Gastrocnemius medialis (tissue), 4 donors: Measurements from ENCODE around the gene ARHGAP22. TPM values are rescaled to one million over a fixed set of nuclear protein-coding genes. Genes with fewer than 3 reads are reported as not detected.

Experiments
- ATAC-seq, 2 donors: fragments of 150-250 bp; one replicate each; pipeline ENCODE4 v1.9.1; 2016
- DNase-seq, 2 donors: peaks; one replicate each; pipeline ENCODE4 v3.0.0-alpha.2; 2019
- H3K27ac ChIP-seq, 4 donors: fragments of 200-600 bp; sonication (generic); 1 replicate in 1 of 4; 2 replicates in 3 of 4; pipeline ENCODE4 v1.5.1; 2016 to 2018; ENCODE audit warnings: mild to moderate bottlenecking in 2 of 4, moderate library complexity in 1 of 4
- H3K27me3 ChIP-seq, 3 donors: fragments of 200-600 bp; sonication (generic) in 2 of 3; 1 replicate in 1 of 3; 2 replicates in 2 of 3; pipeline versions ENCODE4 v1.5.1 to v1.6.0; 2016 to 2019; ENCODE audit warnings: mild to moderate bottlenecking in 1 of 3, moderate library complexity in 1 of 3
- H3K36me3 ChIP-seq, 2 donors: fragments of 200-600 bp; sonication (generic) in 1 of 2; one replicate each; pipeline ENCODE4 v1.5.1; 2017 to 2018
- H3K4me1 ChIP-seq, 2 donors: fragments of 200-600 bp; sonication (generic) in 1 of 2; one replicate each; pipeline ENCODE4 v1.5.1; 2016 to 2017; ENCODE audit warnings: mild to moderate bottlenecking in 2 of 2
- H3K4me3 ChIP-seq, 4 donors: fragments of 200-600 bp; sonication (generic) in 3 of 4; 1 replicate in 1 of 4; 2 replicates in 3 of 4; pipeline ENCODE4 v1.5.1; 2016 to 2019; ENCODE audit warnings: mild to moderate bottlenecking in 2 of 4
- H3K9me3 ChIP-seq, 3 donors: fragments of 200-600 bp; sonication (generic) in 2 of 3; 1 replicate in 1 of 3; 2 replicates in 2 of 3; pipeline ENCODE4 v1.5.1; 2016 to 2019
- POLR2A ChIP-seq, 2 donors: fragments of 450-650 bp; IDR thresholded peaks; one replicate each; pipeline ENCODE4 v1.6.1; 2017; ENCODE audit warnings: antibody characterized with exemption in 2 of 2, mild to moderate bottlenecking in 2 of 2, moderate library complexity in 2 of 2
- in situ Hi-C, 4 donors: fragments of 200-750 bp; cut with MboI; loops; one replicate each; pipeline versions ENCODE4 v1.15.0 to v1.8.0; 2017; ENCODE audit warnings: low sequenced_read_pairs in 4 of 4
- intact Hi-C: fragments of 100-400 bp; cut with DNase I; formaldehyde crosslinking; loops from one replicate; pipeline ENCODE4 v1.15.1; 2023; ENCODE audit warnings: low total_unique reads
- total RNA-seq, 4 donors: library from RNA; depleted of rRNA; stranded (reverse); fragments of >200 nt; gene quantifications; one replicate each; pipeline versions ENCODE4 v1.1.0 to v1.2.3, GENCODE V29; 2016
- TF ChIP-seq, protein P1 (sequence below), 5 experiments: fragments of 450-650 bp in 3 of 5; fragments of 200-600 bp in 2 of 5; sonication (generic) in 2 of 5; IDR thresholded peaks in 4 of 5; conservative IDR thresholded peaks in 1 of 5; 1 replicate in 4 of 5; 2 replicates in 1 of 5; pipeline ENCODE4 v1.5.1; 2016 to 2019; ENCODE audit warnings: antibody characterized with exemption in 5 of 5, mild to moderate bottlenecking in 3 of 5, moderate library complexity in 3 of 5

Gene ARHGAP22
- total RNA-seq, 4 donors from 2014 or later = 0.69 to 0.92 (median 0.72) TPM; not detected in 1

DNA sequence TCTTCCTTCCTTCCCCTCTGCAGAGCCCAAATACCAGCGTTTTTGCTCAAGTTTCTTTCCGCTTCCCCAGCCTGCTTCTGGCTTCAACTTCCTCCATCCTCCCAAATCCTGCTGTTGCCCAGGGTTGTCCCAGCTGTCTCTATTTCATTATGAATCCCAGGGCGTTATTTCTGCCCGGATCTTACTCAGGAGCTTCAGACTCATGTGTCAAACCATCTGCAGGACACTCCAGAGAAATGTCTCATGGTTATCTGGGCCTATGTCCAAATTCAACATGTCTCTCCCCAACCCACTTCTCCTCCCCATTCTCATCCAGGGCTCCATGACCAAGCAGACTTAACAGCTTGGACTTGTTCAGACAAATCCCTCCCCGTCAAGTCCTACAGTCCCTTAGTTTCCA is 15.6 kb downstream of the ARHGAP22 start:
- Histone ChIP-seq H3K4me1 (no peaks in the 10 kb centered on the region), H3K27me3 (no peaks in the 10 kb centered on the region), H3K27ac (peak overlapping the region in 3 of 4 donors; percentile 3 to 50 (median 24)), H3K4me3 (no peak overlapping the region), H3K9me3 (no peaks in the 10 kb centered on the region), H3K36me3 (no peaks in the 10 kb centered on the region)
- DNase-seq (peak in 1 of 2 donors; percentile 26), ATAC-seq (peak; percentile 69 to 73)
- TF ChIP-seq POLR2A (IDR thresholded peaks at IDR 0.05) = no peak
- TF ChIP-seq, protein P1, sequence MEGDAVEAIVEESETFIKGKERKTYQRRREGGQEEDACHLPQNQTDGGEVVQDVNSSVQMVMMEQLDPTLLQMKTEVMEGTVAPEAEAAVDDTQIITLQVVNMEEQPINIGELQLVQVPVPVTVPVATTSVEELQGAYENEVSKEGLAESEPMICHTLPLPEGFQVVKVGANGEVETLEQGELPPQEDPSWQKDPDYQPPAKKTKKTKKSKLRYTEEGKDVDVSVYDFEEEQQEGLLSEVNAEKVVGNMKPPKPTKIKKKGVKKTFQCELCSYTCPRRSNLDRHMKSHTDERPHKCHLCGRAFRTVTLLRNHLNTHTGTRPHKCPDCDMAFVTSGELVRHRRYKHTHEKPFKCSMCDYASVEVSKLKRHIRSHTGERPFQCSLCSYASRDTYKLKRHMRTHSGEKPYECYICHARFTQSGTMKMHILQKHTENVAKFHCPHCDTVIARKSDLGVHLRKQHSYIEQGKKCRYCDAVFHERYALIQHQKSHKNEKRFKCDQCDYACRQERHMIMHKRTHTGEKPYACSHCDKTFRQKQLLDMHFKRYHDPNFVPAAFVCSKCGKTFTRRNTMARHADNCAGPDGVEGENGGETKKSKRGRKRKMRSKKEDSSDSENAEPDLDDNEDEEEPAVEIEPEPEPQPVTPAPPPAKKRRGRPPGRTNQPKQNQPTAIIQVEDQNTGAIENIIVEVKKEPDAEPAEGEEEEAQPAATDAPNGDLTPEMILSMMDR (IDR thresholded peaks at IDR 0.05 in 4 of 5, conservative IDR thresholded peaks at IDR 0.05 in 1 of 5) = no peak
- intact Hi-C loops = no loop called here
- in situ Hi-C loops = no loop called here

DNA sequence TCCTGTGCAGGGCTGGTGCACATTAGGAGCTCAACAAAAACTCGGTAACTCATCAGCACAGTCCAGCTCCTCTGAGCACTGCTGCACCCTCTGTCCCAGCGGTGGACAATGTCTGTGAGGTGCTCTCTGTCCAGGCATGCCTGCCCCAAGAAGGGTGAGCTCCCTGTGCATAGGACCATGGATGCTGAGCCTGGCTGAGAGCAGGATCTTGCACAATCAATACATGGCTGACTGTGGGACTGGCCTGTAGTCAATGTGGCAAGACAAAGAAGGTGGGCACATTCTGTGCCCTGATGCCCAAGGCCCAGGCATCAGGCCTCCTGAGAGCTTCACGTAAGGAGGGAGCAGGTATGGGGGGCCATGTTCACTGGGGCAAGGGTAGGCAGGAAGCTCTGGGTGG is 17.1 kb downstream of the ARHGAP22 start:
- H3K4me1 ChIP-seq = no peaks in the 10 kb centered on the region
- H3K27me3 ChIP-seq = no peaks in the 10 kb centered on the region
- no peaks in the 10 kb centered on the region for H3K36me3 ChIP-seq
- DNase-seq (no peak), ATAC-seq (no peak)
- no peaks in the 10 kb centered on the region for H3K9me3 ChIP-seq
- no peak overlapping the region for H3K4me3 ChIP-seq
- in situ Hi-C loops (no loop called here), intact Hi-C loops (no loop called here)
- no peak overlapping the region for H3K27ac ChIP-seq
- TF ChIP-seq, protein P1 (IDR thresholded peaks at IDR 0.05 in 4 of 5, conservative IDR thresholded peaks at IDR 0.05 in 1 of 5) = no peak
- TF ChIP-seq POLR2A (IDR thresholded peaks at IDR 0.05) = no peak

DNA sequence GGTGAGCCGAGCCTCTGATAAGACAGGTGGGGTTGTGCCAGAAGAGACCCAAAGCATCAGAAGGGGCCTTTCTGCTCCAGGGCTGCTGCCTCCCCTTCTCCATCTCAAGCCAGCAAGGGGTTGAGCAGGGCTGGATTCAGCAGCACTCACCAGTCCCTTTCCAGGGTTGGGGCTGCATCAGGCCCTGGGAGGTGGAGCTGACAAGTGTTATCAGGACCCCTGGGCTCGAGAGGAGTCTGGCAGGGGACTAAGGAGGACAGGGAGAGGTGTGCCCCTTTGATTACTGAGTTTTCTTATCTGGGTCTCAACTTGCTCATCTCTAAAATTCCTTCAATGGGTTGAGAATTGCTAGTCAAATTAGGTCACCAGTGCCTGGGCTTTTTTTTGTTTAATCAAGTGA is 17.8 kb downstream of the ARHGAP22 start:
- ATAC-seq (no peak), DNase-seq (no peak)
- Histone ChIP-seq H3K4me3 (no peak overlapping the region), H3K27ac (no peak overlapping the region), H3K36me3 (no peaks in the 10 kb centered on the region), H3K4me1 (no peaks in the 10 kb centered on the region), H3K27me3 (no peaks in the 10 kb centered on the region), H3K9me3 (no peaks in the 10 kb centered on the region)
- in situ Hi-C loops = no loop called here
- intact Hi-C loops = no loop called here
- TF ChIP-seq POLR2A (IDR thresholded peaks at IDR 0.05) = no peak
- TF ChIP-seq, protein P1 (IDR thresholded peaks at IDR 0.05 in 4 of 5, conservative IDR thresholded peaks at IDR 0.05 in 1 of 5) = no peak

DNA sequence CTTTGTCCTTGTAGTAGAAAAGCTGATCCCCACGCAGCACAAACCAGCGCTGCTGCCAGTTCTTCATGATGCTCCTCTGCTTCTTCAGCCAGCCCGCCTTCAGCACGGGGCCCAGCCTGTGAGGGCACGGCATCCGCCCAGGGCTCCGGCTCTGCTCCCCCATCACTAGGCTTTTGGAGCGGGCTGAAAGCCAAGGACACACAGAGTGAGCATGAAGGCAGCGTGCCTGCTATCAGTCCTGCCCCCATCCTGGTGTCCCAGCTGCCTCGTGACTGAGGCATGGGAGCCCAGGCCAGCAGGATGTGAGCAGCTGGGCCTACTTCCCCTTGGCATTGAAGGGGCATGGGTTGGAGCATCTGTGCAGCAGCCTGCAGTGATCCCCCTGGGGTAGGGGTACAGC is 21.9 kb downstream of the ARHGAP22 start:
- H3K36me3 ChIP-seq = no peaks in the 10 kb centered on the region
- H3K27me3 ChIP-seq = no peaks in the 10 kb centered on the region
- ATAC-seq = no peak
- intact Hi-C loops = no loop called here
- H3K9me3 ChIP-seq = no peaks in the 10 kb centered on the region
- H3K4me3 ChIP-seq = no peak overlapping the region
- in situ Hi-C loops = no loop called here
- H3K27ac ChIP-seq = no peak overlapping the region
- H3K4me1 ChIP-seq = no peaks in the 10 kb centered on the region
- TF ChIP-seq, protein P1 (IDR thresholded peaks at IDR 0.05 in 4 of 5, conservative IDR thresholded peaks at IDR 0.05 in 1 of 5) = no peak
- no peak for TF ChIP-seq POLR2A (IDR thresholded peaks at IDR 0.05)
- no peak for DNase-seq

DNA sequence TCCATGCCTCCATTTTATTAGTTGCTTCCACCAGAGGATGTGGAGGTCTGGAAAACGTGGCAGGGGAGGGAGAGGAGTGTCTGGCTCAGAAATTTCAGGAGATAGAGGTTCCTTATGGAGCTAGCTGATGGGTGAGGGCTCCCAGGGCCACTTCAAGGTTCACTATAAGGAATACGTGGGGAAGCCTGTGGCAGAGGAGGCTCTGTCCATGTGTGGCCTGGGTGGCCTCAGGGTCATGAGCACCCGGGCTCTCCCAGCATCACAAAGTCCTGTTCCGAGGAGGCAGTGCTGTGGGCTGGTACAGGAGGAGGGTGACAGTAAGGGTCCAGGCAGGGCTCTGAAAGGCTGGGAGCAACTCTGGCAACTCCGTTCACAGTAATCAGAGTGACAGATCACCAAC is 24.6 kb downstream of the ARHGAP22 start:
- no peak for ATAC-seq
- Histone ChIP-seq H3K36me3 (no peaks in the 10 kb centered on the region), H3K4me3 (no peak overlapping the region), H3K9me3 (no peaks in the 10 kb centered on the region), H3K27me3 (no peaks in the 10 kb centered on the region), H3K4me1 (no peaks in the 10 kb centered on the region), H3K27ac (no peak overlapping the region)
- in situ Hi-C loops (no loop called here), intact Hi-C loops (no loop called here)
- TF ChIP-seq, protein P1 (IDR thresholded peaks at IDR 0.05 in 4 of 5, conservative IDR thresholded peaks at IDR 0.05 in 1 of 5) = no peak
- TF ChIP-seq POLR2A (IDR thresholded peaks at IDR 0.05) = no peak
- DNase-seq = no peak
